H1 (cell line): ENCODE results near the gene CENPP. TPM values are rescaled to one million over a fixed set of nuclear protein-coding genes. Genes with fewer than 3 reads are reported as not detected.

ENCODE experiments used
- CHD2 ChIP-seq: IDR thresholded peaks from 2 replicates; pipeline ENCODE4 v1.6.1; 2012; ENCODE audit warnings: low read length, improper control_type of control experiment
- NRF1 ChIP-seq: IDR thresholded peaks from 2 replicates; pipeline ENCODE4 v1.6.1; 2011; ENCODE audit warnings: mild to moderate bottlenecking, low read depth, low read length, improper control_type of control experiment
- polyA plus RNA-seq, 7 experiments: library from polyadenylated mRNA; depleted of rRNA in 3 of 7; stranded (reverse) in 5 of 7; unstranded in 2 of 7; fragments of >200 nt in 5 of 7; fragments of 200-250 nt in 2 of 7; gene quantifications; 1 replicate in 5 of 7; 2 replicates in 1 of 7; 4 replicates in 1 of 7; pipeline versions ENCODE4 v1.2.1 to v1.2.3, GENCODE V29; 2011 to 2013; ENCODE audit warnings: missing spikeins in 2 of 7, mixed read lengths in 2 of 7
- total RNA-seq: library from RNA; stranded (reverse); fragmentation: NEBNext Ultra II Directional; extraction: Animal tissue kit (Norgen Biotek cat#: 25700); gene quantifications from 2 replicates; pipeline ENCODE4 v1.2.1, GENCODE V29; 2021

Gene CENPP
- total and polyA plus RNA-seq, 2 of the 8 experiments (the other 6 are each of a cell fraction or from before 2014, with no cell fraction given), result 2.7 to 10.8 TPM

DNA sequence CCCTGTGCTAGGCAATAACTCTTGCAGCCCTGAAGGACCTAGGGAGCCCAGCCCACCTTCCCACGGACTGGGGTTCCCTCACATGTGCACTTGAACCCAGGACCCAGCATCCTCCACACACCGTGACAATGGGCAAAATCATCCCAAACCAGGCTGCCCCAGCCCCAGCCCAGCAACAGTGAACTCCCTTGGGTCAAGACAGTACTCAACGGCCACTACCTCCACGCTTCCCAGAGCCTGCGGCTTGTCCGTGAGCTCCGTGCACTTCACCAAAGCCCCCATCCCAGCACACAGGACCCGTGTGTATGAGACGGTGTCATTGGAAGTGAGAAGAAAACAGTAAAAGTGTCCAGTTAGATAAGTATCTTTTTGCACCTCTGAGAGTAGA, 288.4 kb downstream of the CENPP start (continued):
- TF ChIP-seq NRF1 (no peak), CHD2 (no peak)
